HG03565 (cell line): ENCODE results near the gene NREP.
"Not testable (repeated sequence)": the region's sequence is repeated elsewhere in the genome, so short reads cannot be mapped to it uniquely, and the experiment has no call there.

Source experiments
- ATAC-seq: cut with Tn5 transposase; IDR thresholded peaks from one replicate; pipeline ENCODE4 v1.9.1; 2021; ENCODE audit warnings: mild to moderate bottlenecking, moderate library complexity; ENCODE audit not compliant: unreplicated experiment

The NREP gene

GRCh38 chr5:111741278-111741677 is 15.7 kb downstream of the NREP start:
- peak; percentile 54 for ATAC-seq

GRCh38 chr5:111739416-111739815 is 17.6 kb downstream of the NREP start:
- no peak for ATAC-seq

GRCh38 chr5:111738118-111738517 is 18.9 kb downstream of the NREP start:
- no peak for ATAC-seq

DNA sequence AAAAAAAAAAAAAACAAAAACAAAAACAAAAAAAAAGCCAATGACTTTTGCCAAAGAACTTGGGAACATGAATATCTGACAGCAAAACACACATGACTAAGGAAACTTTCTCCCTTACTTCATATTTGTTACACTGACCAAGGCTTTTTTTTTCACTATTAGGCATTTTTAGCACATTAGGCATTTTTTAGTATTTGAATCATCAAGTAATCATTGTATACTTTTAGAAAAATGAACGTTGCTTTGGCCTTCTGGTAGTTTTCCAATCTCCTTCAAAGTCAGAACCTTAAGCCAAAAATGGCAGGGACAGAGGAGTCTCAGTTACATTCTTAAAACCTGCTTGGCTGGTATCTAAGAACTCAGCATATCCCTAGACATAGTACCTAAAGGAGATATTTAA is 19.3 kb downstream of the NREP start:
- ATAC-seq: no peak

- ATAC-seq: no peak
Measured at GRCh38 chr5:111735583-111736270, 21.3 kb downstream of the NREP start.

DNA sequence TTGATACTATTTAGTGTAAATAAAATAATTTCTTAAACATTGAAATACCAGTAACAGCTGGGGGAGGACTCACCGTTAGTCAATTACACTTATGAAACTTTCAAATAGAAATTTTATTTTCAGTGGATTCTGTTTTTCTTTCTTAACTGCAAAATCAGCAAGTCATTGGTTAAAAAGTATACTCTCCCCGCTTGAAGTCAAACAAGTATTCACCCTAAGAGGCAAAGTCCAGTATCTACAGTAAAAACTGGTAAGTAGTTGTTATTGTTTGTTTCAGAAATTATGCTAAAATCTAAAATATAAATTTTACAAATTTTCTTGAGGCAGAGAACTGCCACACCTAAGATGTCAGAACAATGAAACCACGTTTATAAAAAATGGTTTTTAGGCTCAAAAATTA is 22.4 kb downstream of the NREP start:
- no peak for ATAC-seq

- ATAC-seq: no peak
Measured at GRCh38 chr5:111734013-111734412, 23.0 kb downstream of the NREP start.

DNA sequence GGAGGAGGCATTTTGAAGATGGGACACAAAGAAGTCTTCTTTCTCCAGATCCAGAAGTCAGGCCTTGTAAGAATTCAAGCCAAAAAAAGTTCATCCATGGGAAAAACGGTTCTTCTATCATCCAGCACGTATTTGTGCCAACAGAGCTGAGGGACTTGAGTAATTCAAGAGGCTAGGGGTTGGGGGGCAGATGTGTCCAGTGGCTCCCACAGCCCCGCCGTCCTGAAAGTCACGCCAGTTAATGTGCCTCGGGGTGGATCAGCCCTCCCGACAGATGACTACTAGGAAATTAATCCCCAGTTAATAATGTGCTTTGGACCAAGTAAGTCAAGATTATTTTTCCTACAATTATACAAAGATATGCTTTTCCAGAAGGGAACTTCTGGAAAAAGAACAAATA is 23.4 kb downstream of the NREP start:
- ATAC-seq: no peak

DNA sequence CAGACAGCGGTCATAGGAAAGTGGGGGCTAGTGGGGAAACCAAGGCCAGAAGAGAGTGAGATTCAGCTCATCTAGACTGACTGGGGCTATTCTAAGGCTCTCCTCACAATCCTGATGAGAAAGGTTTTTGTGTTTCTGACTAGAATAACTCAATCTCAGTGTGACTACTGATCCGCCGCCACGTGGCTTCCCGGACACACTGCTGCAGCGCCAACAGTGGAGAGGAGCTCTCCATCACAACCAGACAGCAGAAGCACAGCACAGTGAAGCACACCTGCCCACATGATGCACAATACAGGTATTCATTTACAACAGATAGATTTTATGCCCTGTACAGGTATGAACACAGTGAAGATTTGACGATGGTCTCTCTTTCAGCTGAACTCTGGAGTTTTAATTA is 25.4 kb downstream of the NREP start:
- ATAC-seq: no peak

GRCh38 chr5:111730659-111731382 is 26.2 kb downstream of the NREP start:
- no peak for ATAC-seq

DNA sequence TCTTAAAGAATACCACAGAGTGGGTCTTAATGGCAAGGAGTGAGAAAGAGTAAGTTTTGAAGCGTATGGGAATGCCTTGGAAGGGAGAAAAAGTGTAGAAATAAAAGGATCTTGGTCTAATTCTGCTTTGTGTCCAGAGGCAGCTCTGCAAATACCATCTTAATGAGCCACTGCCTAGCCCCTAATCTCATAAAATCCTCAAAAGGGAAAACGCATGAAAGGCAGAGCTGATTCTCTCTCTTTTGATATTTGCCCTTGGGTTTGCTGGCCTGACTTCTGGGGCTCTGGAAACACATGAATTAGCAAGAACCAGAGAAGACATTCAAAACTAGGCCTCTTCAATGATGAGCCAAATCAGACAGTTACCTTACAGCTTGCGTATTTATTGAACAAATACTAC is 28.1 kb downstream of the NREP start:
- ATAC-seq: no peak

DNA sequence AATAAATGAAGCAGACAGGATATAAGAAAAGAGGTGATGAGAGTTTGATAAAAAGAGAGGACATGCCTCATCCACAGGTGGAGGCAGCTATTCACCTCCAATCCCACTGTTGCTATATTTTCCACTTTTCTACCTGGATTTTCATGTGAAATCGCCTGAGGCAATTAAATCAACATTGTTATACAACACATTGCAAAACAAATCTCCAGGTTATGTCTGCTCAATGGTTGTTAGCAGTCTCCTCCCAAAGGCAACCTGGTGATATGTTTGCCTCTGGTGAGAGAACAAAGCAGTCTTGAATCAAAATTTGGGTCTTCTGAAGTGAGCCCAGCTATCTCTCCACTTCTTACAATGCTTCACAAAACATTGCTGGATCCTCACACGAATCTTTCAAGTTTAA is 30.0 kb downstream of the NREP start:
- no peak for ATAC-seq

DNA sequence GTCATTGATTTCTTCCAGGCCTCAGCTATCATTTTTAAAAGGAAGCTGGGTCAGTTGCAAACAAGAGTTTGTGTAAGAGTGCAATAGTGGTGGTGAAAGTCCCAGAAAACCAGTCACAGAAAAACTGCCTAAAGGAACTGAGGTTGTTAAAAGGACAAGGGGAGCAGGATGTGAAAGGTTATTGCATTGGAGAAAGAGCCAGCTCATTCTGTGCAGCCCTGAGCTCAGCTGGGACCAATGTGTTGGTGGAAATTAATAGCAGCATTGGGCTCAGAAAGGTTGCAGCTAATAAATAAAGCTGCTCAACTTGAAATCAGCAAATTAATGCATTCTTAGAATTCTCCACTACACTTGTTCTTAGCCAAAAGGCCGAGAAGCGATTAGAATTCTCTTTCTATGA is 34.9 kb downstream of the NREP start:
- ATAC-seq: no peak

DNA sequence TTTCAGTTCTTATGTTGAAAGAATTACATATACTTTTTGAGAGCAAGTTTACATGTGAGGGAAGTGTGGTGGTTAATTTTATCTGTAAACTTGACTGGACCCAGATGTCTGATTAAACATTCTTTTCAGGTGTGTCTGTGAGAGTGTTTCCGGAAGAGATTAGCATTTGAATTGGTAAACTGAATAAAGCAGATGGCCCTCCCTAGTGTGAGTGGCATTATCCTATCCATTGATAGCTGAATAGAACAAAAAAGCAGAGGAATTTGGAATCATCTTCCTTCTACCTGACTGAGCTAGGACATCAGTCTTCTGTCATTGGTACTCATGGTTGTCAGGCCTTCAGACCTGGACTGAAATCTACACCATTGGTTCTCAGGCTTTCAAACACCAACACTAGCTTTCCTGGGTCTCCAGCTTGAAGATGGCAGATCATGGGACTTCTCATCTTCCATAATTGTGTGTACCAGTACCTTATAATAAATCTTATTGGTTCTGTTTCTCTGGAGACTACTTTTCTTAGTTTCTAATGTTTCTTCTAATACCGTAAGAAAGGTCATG is 36.6 kb downstream of the NREP start:
- ATAC-seq: no peak

GRCh38 chr5:111719773-111720172 is 37.2 kb downstream of the NREP start:
- ATAC-seq: no peak

DNA sequence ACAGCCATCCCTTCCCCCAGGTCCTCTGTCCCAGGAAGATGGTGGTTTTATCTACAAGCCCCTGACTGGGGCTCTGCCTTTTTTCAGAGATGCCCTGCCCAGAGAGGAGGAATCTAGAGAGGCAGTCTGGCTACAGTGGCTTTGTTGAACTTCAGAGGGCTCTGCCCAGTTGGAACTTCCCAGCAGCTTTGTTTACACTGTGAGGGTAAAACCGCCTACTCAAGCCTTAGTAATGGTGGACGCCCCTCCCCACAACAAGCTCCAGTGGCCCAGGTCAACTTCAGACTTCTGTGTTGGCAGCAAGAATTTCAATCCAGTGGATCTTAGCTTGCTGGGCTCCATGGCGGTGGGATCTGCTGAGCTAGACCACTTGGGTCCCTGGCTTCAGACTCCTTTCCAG is 40.2 kb downstream of the NREP start:
- ATAC-seq: not testable (repeated sequence)

- no peak for ATAC-seq
Measured at GRCh38 chr5:111707630-111708164, 49.3 kb downstream of the NREP start.

DNA sequence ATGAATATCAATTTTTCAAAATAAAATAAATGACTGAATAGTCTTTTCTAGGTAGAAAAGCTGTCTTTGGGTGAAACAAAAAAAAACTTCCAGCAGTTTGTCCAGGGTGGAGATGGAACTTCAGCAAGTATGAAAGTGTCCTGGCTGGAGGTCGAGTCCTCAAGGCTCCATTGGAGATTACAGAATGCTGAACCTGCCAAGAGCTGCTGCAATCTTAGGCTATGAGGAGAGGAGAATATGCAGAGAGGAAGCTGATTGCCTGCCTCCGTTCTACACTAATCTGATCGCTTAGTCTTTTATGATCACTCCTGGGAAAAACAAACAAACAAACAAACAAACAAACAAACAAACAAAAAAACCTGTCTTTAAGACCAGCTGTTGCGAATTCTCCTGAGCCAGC is 50.6 kb downstream of the NREP start:
- no peak for ATAC-seq

GRCh38 chr5:111704452-111705085 is 52.4 kb downstream of the NREP start:
- ATAC-seq: no peak

DNA sequence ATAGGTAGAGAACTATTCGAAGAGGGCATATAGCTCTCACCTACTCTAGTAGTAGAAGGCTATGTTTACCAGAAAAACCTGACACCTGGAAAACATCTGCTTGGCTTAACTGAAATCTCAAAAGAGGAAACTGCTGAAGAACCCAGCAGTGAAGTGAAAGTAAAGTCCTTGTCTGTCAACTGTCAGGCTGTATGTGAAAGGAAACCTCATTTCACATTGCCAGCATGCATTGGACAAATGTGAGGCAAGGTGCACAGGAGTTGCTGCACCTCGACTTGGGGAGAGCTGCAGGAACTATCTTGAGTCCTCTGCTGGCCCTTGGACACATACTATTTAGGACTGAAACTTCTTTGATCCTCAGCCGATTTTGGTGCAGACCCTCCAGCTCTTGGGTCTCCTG is 53.3 kb downstream of the NREP start:
- ATAC-seq: peak; percentile 95

DNA sequence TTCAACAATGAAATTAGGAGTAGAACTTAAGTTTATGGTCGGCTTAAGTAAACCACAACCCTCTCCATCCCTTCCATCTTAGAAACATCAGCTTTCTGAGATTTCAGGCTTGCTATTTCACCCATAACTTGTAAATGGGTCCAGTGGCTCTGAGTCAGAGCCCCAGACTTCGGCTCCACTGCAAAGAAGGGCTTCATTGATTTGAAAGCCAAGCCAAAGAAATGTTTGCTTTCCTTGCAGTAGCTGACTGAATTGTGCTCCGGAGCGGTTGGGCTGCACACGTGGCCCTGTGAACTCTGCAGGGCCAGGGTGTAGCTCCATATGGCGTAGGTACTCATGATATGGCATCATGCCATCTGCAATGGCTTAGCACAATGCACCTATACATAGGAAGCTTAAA is 57.0 kb downstream of the NREP start:
- ATAC-seq: no peak

- ATAC-seq: no peak
Measured at GRCh38 chr5:111699324-111699723, 57.7 kb downstream of the NREP start.
